T-helper 1 cell treated with Interleukin-12 subunit alpha and Interleukin-12 subunit beta and Interleukin-4 antibody, amounts not matched to agents 30 μg/mL and 1 μg/mL, for 36 hours (primary cell): ENCODE results near the gene PML.
A peak's percentile ranks its signal among the peaks of the same experiment; 100 is the strongest.
"Not testable (repeated sequence)": the region's sequence is repeated elsewhere in the genome, so short reads cannot be mapped to it uniquely, and the experiment has no call there.

ENCODE experiments used
- H3K27ac Mint-ChIP-seq: one replicate; pipeline ENCODE4 v1.8.0; 2021; ENCODE audit warnings: mild to moderate bottlenecking, mixed read lengths
- H3K27me3 Mint-ChIP-seq: one replicate; pipeline ENCODE4 v1.8.0; 2021; ENCODE audit warnings: low read depth, mixed read lengths
- H3K36me3 Mint-ChIP-seq: one replicate; pipeline ENCODE4 v1.8.0; 2021; ENCODE audit warnings: low read depth, mixed read lengths
- H3K4me1 Mint-ChIP-seq: one replicate; pipeline ENCODE4 v1.8.0; 2021; ENCODE audit warnings: low read depth, mixed read lengths
- H3K4me3 Mint-ChIP-seq: one replicate; pipeline ENCODE4 v1.8.0; 2021; ENCODE audit warnings: mild to moderate bottlenecking, moderate library complexity, mixed read lengths
- H3K9me3 Mint-ChIP-seq: one replicate; pipeline ENCODE4 v1.8.0; 2021; ENCODE audit warnings: mixed read lengths

The PML gene

DNA sequence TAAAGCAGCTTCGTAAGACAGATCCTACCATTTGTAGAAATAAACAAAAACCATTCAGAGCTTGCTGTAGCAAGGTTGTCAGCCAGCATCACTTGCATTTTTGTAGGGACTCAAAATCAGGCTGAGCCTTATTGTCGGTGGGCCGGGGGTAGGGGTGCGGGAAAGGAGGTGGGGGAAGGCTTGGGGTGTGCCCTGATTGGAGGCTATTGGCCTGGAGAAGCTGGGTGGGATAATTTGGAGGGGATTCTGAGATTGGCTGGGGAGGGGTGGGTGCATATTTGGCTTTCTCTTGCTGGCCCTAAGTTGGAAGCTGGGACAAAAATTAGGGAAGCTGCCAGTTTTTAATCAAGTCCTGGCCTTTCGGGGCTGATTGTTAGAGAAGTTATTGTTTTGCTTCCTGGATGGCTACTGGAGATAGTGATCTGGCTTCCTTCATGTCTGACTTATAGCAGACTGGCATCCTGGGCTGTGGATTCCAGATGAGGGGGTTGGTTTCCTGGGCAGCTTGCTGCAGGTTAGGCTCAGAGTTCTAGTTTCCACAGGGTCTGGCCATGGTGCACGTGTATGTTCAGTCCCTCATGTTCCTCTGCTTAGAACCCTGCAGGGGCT, 25.3 kb upstream of the PML start:
- Mint-ChIP-seq H3K27ac (no peak overlapping the region), H3K27me3 (no peaks in the 10 kb centered on the region), H3K9me3 (no peaks in the 10 kb centered on the region), H3K4me3 (no peak overlapping the region), H3K4me1 (peaks cover 30% of the 10 kb centered on the region), H3K36me3 (no peaks in the 10 kb centered on the region)

DNA sequence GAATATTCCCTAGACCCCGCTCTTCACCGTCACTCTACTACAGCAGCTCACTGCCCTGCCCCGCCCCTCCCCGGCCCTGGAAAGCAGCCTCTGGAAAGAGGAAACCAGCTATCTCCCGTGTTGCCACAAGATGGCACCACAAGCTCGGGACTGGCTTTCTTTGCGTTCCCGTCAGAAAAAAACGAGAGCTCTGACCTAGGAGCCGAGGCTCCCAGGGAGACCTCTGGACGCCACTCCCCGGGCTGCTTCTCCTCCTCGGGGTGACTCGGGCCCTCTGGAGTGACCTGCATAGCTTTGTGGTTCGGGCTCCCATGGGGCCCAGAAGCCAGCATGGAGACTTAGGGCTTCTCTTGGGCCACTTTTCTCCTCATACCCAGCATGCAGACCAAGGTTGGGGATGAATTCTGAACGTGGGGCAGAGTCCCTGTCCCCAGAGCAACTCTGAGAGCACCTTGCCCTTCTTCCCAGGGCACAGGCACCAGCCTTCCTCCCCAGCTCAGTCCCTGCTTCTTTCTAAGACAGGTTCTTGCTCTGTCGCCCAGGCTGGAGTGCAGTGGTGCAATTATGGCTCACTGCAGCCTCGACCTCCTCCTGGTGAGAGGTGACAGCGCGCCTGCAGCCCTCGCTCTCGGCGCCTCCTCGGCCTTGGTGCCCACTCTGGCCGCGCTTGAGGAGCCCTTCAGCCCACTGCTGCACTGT, 21.4 kb upstream of the PML start:
- H3K27ac Mint-ChIP-seq: no peak overlapping the region
- H3K4me3 Mint-ChIP-seq: no peak overlapping the region

DNA sequence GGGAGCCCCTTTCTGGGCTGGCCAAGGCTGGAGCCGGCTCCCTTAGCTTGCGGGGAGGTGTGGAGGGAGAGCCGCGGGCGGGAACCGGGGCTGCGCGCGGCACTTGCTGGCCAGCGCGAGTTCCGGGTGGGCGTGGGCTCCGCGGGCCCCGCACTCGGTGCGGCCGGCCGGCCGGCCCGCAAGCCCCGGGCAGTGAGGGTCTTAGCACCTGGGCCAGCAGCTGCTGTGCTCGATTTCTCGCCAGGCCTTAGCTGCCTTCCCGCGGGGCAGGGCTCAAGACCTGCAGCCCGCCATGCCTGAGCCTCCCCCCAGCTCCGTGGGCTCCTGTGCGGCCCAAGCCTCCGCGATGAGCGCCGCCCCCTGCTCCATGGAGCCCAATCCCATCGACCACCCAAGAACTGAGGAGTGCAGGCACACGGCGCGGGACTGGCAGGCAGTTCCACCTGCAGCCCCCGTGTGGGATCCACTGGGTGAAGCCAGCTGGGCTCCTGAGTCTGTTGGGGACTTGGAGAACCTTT, 20.8 kb upstream of the PML start:
- not testable (repeated sequence) for H3K27ac Mint-ChIP-seq, H3K36me3 Mint-ChIP-seq, H3K9me3 Mint-ChIP-seq, H3K4me3 Mint-ChIP-seq
- peaks cover 14% of the 10 kb centered on the region for H3K27me3 Mint-ChIP-seq
- H3K4me1 Mint-ChIP-seq: peaks cover 28% of the 10 kb centered on the region

More for the DNA sequence above, 21.4 kb upstream of the PML start:
- H3K9me3 Mint-ChIP-seq: no peaks in the 10 kb centered on the region
- H3K4me1 Mint-ChIP-seq: peaks cover 28% of the 10 kb centered on the region
- H3K36me3 Mint-ChIP-seq: peaks cover 3% of the 10 kb centered on the region
- peaks cover 14% of the 10 kb centered on the region for H3K27me3 Mint-ChIP-seq

DNA sequence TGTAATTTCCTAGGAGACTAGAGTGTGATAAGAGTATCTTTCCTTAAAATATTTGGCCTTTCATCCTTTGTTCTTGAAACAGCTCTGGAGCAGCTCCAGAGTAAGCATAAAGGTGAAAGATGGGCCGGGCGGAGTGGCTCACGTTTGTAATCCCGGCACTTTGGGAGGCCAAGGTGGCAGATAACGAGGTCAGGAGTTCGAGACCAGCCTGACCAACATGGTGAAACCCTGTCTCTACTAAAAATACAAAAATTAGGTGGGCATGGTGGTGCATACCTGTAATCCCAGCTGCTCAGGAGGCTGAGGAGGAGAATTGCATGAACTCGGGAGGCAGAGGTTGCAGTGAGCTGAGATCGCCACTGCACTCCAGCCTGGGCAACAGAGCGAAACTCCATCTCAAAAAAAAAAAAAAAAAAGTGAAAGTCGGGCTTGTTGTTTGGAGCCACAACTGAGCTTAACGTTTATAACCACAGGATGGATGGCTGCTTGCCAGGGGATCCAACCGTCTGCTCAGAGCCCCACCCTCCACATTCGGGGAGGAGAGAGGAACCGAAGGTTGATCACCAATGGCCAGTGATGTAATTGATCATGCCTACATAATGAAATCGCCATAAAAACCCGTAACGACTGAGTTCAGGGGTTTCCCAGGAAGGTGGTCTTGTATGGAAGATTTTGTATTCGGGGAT, 18.9 kb upstream of the PML start:
- not testable (repeated sequence) for H3K9me3 Mint-ChIP-seq, H3K4me3 Mint-ChIP-seq, H3K36me3 Mint-ChIP-seq, H3K27ac Mint-ChIP-seq
- Mint-ChIP-seq H3K27me3 (peaks cover 14% of the 10 kb centered on the region), H3K4me1 (peaks cover 29% of the 10 kb centered on the region)

DNA sequence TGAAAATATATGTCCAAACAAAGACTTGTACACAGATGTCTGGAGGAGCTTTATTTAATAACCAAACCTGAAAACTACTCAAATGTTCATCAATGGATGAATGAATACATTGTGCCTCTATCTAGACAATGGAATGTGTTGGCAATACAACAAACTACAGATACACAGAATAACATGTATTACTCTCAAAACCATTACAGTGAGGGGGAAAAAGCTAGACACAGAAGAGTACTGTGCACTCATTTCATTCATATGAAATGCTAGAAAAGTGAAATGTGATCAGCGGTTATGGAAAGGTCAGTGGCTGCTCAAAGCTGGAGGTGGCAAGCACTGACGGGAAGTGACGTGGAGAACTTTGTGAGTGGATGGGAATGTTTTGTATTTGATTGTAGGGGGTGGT, 15.6 kb upstream of the PML start:
- Mint-ChIP-seq H3K36me3 (peaks cover 3% of the 10 kb centered on the region), H3K27me3 (peaks cover 14% of the 10 kb centered on the region), H3K9me3 (no peaks in the 10 kb centered on the region), H3K4me1 (peaks cover 44% of the 10 kb centered on the region), H3K4me3 (no peak overlapping the region), H3K27ac (no peak overlapping the region)

DNA sequence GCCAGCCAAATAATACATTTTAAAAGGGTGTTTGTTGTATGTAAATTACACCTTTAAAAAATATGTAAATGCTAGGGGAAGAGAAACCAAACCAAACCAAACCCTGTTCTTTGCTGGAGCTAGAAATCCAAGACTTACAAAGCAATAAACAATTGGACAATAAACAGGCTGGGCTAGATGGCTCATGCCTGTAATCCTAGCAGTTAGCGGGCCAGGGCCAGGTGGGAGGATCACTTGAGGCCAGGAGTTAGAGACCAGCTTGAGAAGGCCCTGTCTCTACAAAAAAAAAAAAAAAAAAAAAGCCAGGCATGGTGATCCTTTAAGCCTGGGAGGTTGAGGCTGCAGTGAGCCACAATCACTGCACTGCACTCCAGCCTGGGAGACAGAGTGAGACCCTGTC, 14.9 kb upstream of the PML start:
- H3K4me1 Mint-ChIP-seq: peaks cover 45% of the 10 kb centered on the region

DNA sequence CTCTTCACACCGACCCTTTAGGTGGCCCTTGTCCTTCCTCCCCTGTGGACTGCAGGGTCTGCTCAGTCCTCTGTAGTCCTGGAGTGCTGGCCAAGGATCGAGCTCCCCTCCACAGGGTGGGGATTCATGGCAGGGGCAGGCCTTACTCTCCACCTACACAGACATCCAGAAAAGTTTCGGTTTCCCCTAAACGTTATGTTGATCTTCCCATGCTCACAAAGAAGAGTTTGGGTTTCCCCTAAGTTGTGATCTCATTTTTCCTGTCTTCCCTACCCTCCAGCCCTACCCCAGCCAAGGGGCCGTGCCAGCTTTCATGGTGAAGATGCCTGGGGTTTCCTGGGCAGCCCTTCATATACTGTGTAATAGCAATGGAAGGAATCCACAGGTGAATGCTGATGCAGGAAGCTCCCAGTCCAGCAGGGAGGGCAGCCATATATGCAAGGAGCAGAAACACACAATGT, 12.7 kb upstream of the PML start:
- Mint-ChIP-seq H3K4me3 (peak overlapping the region; percentile 66), H3K27me3 (no peaks in the 10 kb centered on the region), H3K9me3 (no peaks in the 10 kb centered on the region), H3K27ac (peak overlapping the region; percentile 89), H3K4me1 (peaks cover 41% of the 10 kb centered on the region), H3K36me3 (peaks cover 8% of the 10 kb centered on the region)

More for the DNA sequence above, 14.9 kb upstream of the PML start:
- no peaks in the 10 kb centered on the region for H3K9me3 Mint-ChIP-seq
- peaks cover 14% of the 10 kb centered on the region for H3K27me3 Mint-ChIP-seq
- no peak overlapping the region for H3K27ac Mint-ChIP-seq
- H3K36me3 Mint-ChIP-seq: peaks cover 6% of the 10 kb centered on the region
- H3K4me3 Mint-ChIP-seq: no peak overlapping the region

DNA sequence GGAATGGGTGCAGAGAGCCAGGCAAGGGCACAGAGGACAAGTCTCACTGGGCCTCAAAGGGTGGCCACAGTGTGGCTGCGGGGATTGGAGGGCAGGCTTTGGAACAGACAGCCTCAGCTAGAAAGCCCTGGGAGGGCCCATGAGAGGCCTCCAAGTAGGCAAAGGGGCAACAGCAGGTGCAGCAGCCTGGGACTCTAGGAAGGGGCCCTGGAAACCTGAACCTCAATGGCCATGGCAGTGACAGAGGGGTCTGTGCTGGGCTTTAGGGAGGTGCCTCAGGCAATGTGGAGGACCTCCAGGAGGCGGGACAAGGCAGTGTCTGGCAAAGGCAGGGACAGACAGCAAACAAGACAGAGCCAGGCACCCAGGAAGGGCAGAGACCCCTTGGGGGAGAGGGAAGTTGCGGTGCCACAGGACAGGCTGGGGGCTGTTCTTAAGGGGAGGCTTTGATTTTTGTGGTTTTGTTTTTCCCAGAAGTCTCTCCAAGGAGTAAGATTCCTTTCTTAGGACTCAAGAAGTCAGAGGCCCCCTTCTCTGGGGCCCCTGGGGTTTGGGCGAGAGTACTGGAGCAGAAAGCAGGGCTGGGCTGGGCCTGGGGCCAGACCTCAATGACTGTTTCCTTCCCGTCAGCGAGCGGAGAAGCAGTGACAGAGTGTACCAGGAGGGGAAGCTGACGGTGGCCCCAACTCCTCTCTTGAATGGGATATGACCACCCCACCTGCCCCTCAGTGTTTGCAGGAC, 12.1 kb upstream of the PML start:
- peaks cover 47% of the 10 kb centered on the region for H3K4me1 Mint-ChIP-seq
- H3K9me3 Mint-ChIP-seq: no peaks in the 10 kb centered on the region
- H3K36me3 Mint-ChIP-seq: peaks cover 12% of the 10 kb centered on the region
- no peaks in the 10 kb centered on the region for H3K27me3 Mint-ChIP-seq
- H3K4me3 Mint-ChIP-seq: peak overlapping the region; percentile 66
- H3K27ac Mint-ChIP-seq: peak overlapping the region; percentile 89

DNA sequence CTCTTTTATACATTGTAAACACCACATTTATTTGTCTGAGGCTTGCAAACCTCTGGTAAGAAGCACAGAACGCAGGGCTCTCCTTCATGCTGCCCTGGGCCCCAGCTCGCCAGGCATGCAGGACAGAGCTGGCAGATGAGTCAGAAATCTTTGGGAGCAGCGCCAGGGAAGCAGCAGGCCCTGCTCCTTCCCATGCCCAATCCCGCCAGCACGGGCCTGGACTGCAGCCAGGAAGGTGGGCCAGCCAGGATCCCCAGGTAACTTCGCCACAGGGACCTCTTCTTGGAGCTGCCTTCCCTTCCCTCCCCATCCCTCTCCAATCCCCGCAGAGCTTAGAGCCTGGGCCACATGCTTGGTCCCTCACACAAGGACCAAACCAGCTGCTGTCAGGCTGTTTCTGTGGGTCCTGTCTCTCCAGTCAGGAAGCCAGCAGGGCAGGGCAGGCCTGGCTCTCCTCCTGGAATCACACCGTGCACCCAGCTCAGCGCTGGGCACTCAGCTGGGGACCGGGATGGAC, 11.2 kb upstream of the PML start:
- H3K27ac Mint-ChIP-seq: peak overlapping the region; percentile 89
- no peak overlapping the region for H3K4me3 Mint-ChIP-seq

DNA sequence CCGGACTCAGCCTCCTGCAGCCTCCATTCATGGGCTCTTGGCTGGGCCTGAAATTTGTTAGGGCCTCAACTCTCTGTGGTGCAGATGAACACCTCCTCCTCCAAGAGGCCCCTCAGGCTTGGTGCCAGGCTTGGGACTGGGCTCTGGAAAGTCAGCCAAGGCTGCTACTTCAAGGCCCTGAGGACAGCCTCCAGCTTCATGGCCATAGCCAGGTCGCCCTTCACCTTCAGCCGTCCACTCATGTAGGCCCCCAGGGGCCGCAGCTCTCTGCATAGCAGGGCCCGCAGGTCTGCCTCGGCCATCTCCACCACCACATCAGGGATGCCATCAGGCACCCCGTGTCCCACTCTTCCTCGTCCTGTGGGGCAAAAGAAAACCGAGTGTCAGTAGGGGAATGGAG, 10.7 kb upstream of the PML start:
- Mint-ChIP-seq H3K9me3 (no peaks in the 10 kb centered on the region), H3K4me1 (peaks cover 53% of the 10 kb centered on the region), H3K36me3 (peaks cover 12% of the 10 kb centered on the region), H3K4me3 (no peak overlapping the region), H3K27me3 (no peaks in the 10 kb centered on the region), H3K27ac (peak overlapping the region; percentile 53)

More for the DNA sequence above, 11.2 kb upstream of the PML start:
- H3K9me3 Mint-ChIP-seq: no peaks in the 10 kb centered on the region
- no peaks in the 10 kb centered on the region for H3K27me3 Mint-ChIP-seq
- H3K36me3 Mint-ChIP-seq: peaks cover 12% of the 10 kb centered on the region
- peaks cover 53% of the 10 kb centered on the region for H3K4me1 Mint-ChIP-seq

DNA sequence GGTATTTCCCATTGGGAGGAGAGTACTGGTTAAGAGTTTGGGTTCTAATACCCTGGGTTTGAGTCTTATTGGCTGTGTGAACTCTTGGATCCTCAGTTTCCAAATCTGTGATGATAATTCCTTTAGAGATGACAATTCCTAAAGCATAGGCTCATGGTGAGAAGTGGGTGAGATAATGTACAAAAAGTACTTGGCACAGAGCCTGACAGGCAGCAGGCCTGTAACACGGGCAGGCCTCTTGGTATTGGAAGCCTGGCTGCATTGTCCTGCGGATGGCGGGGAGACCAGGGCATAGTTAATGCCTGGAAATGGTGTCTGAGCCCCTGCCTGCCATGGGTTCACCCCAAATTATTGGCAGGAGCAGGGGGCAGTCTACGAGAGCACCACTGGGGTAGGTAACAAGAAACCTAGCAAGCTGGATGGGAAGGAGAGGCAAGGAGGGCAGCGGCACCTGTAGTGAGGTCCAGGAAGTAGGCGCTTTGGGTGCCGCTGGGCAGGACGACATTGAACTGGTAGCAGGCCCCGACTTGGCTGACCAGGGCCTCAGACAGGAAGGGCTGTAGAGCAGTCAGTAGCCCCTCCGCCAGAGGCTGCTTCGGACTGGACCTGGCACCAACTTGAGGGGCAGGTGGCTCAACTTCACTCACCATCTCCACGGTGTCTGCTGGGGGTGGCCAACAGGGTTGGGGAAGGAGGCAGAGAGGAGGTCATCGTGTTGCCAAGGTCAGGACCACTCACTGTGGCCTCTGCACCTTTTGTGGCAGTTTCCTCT, 10.1 kb upstream of the PML start:
- no peaks in the 10 kb centered on the region for H3K9me3 Mint-ChIP-seq
- peaks cover 12% of the 10 kb centered on the region for H3K36me3 Mint-ChIP-seq
- H3K27me3 Mint-ChIP-seq: no peaks in the 10 kb centered on the region
- peaks cover 56% of the 10 kb centered on the region for H3K4me1 Mint-ChIP-seq
- H3K27ac Mint-ChIP-seq: peak overlapping the region; percentile 53
- H3K4me3 Mint-ChIP-seq: no peak overlapping the region

DNA sequence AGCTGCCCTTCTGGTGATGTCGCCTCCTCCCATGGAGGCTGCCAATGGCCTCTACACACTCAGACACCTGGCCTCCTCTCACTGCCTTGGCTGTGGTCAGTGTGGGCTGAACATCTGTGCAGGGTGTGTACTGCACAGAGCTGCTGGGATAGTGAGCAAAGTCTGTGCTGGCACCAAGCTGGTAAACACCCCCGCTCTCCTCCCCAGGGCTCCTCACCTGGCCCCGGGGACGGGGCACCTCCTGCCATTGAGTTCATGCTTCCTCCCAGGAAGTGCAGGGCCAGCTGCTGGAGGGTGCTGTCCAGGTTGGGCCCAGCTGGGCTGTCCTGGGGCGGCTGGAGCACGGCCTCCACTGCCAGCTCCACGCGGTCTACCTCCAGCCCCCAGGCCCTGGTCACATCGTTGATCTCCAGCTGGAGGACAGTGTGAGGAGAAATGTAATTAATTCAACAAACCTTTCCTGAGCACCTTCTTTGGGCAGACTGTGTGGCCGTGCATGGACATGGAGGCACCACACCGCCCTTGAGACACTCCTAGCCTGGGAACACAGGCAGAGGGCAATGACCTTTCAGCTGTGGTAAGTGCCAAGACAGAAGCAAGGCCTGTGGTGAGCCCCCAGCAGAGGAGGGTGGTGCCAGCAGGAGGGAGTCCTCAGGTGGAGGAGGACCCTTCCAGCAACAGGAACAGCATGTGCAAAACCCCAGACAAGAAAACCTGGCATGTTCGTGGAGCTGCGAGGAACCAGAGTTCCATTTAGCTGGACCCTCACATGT, 9.2 kb upstream of the PML start:
- Mint-ChIP-seq H3K27ac (peak overlapping the region; percentile 53), H3K36me3 (peaks cover 12% of the 10 kb centered on the region), H3K4me1 (peaks cover 58% of the 10 kb centered on the region), H3K27me3 (no peaks in the 10 kb centered on the region), H3K4me3 (no peak overlapping the region), H3K9me3 (no peaks in the 10 kb centered on the region)
